Measurements from ENCODE around the gene UBAC1. TPM values are rescaled to one million over a fixed set of nuclear protein-coding genes. Genes with fewer than 3 reads are reported as not detected.
A peak's percentile ranks its signal among the peaks of the same experiment; 100 is the strongest.

UBAC1 gene
- 29.0 and 32.1 TPM in 2 replicates for total RNA-seq

DNA sequence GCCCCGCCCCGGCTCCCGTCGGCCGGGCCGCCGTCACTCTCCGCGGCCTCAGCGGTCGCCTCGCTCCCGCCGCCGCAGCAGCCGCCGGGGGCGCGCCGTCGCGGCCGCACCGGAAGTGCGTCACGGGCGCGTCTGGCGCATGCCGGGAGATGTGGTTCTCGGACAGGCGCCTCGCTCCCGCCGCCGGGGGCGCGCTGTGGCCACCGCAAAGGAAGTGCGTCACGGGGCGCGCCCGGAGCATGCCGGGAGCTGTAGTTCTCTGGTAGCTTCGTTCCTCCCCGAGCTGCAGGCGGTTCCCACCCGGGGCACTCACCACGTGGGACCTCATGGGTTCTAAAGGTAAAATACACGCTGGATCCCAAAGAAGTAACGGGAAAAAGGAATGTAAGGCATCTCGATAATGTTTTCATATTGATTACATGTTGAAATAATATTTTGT, at the start of gene UBAC1:
TSS of gene UBAC1 (minus strand) at position 97 of the 439 bp plus-strand sequence. CDS start 211 bp downstream, outside the sequence.
- H2AFZ ChIP-seq (ENCODE audit: low read length), result peak within 1 kb of the TSS; percentile 84
- H3K9me3 ChIP-seq (ENCODE audit: low read depth, low read length), result no peaks in the 10 kb centered on the region
- peaks cover 6% of the 10 kb centered on the region for H3K27me3 ChIP-seq (ENCODE audit: insufficient read depth, low read length)
- peaks cover 22% of the 10 kb centered on the region for H4K20me1 ChIP-seq (ENCODE audit: insufficient read depth, low read length)
- H3K4me2 ChIP-seq (ENCODE audit: insufficient read depth, low read length), result peak within 1 kb of the TSS; percentile 90
- peak within 1 kb of the TSS; percentile 63 for H3K27ac ChIP-seq (ENCODE audit: low read depth, low read length)
- peaks cover 9% of the 10 kb centered on the region for H3K4me1 ChIP-seq (ENCODE audit: insufficient read depth, low read length)
- peaks cover 39% of the 10 kb centered on the region for H3K79me2 ChIP-seq (ENCODE audit: insufficient read depth, low read length)
- H3K4me3 ChIP-seq (ENCODE audit: insufficient read depth, low read length), result peak within 1 kb of the TSS; percentile 91
- TF ChIP-seq, protein P1, sequence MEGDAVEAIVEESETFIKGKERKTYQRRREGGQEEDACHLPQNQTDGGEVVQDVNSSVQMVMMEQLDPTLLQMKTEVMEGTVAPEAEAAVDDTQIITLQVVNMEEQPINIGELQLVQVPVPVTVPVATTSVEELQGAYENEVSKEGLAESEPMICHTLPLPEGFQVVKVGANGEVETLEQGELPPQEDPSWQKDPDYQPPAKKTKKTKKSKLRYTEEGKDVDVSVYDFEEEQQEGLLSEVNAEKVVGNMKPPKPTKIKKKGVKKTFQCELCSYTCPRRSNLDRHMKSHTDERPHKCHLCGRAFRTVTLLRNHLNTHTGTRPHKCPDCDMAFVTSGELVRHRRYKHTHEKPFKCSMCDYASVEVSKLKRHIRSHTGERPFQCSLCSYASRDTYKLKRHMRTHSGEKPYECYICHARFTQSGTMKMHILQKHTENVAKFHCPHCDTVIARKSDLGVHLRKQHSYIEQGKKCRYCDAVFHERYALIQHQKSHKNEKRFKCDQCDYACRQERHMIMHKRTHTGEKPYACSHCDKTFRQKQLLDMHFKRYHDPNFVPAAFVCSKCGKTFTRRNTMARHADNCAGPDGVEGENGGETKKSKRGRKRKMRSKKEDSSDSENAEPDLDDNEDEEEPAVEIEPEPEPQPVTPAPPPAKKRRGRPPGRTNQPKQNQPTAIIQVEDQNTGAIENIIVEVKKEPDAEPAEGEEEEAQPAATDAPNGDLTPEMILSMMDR (IDR thresholded peaks at IDR 0.05; ENCODE audit: extremely low read depth, low read depth, low read length), result peak; percentile 27
- DNase-seq (ENCODE audit: insufficient read length, low spot score, missing footprints), result peak; percentile 100
- no peaks in the 10 kb centered on the region for H3K36me3 ChIP-seq (ENCODE audit: insufficient read depth, low read length)

DNA sequence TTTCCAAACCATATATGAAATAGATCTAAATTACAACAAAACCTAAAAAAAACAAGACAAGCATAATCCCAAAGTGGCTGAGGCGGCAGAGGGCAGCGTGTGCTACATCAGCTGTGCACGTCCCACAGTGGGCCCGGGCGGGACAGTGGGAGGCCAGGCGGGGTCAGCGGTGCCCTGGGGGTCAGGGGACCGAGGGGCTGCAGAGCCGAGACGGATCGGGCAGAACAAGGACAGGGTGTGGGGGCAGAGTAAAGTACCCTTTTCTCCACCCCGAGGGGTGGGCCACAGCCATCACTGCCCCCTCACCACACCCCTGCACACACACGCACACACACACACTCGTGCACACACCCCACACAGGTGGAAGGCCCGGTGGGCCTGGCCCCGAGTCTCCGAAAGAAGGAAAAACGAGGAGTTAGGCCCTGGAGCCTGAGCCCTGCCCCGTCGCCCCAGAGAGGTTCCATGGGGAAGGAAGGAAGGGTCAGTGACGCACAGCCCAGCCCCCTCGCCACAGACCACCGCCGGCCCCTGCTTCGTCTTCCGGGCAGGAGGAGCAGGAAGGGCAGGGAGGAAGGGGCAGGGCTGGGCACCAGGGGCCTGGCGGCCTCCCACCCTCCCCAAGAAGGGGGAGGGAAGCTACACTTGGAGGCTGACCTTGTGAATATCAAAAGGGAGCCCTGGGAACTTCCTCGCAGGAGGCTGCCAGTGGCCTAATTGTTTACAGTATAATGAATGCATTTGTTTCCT, 49.6 kb upstream of the UBAC1 start:
- Histone ChIP-seq H3K79me2 (ENCODE audit: insufficient read depth, low read length) (no peaks in the 10 kb centered on the region), H3K36me3 (ENCODE audit: insufficient read depth, low read length) (peaks cover 28% of the 10 kb centered on the region), H3K4me2 (ENCODE audit: insufficient read depth, low read length) (no peak overlapping the region), H2AFZ (ENCODE audit: low read length) (no peak overlapping the region), H3K4me3 (ENCODE audit: insufficient read depth, low read length) (no peak overlapping the region), H3K4me1 (ENCODE audit: insufficient read depth, low read length) (peaks cover 7% of the 10 kb centered on the region), H3K27ac (ENCODE audit: low read depth, low read length) (no peak overlapping the region), H4K20me1 (ENCODE audit: insufficient read depth, low read length) (peaks cover 43% of the 10 kb centered on the region), H3K9me3 (ENCODE audit: low read depth, low read length) (no peaks in the 10 kb centered on the region), H3K27me3 (ENCODE audit: insufficient read depth, low read length) (no peaks in the 10 kb centered on the region)
- DNase-seq (ENCODE audit: insufficient read length, low spot score, missing footprints), result peak; percentile 74
- TF ChIP-seq, protein P1 (IDR thresholded peaks at IDR 0.05; ENCODE audit: extremely low read depth, low read depth, low read length), result no peak

DNA sequence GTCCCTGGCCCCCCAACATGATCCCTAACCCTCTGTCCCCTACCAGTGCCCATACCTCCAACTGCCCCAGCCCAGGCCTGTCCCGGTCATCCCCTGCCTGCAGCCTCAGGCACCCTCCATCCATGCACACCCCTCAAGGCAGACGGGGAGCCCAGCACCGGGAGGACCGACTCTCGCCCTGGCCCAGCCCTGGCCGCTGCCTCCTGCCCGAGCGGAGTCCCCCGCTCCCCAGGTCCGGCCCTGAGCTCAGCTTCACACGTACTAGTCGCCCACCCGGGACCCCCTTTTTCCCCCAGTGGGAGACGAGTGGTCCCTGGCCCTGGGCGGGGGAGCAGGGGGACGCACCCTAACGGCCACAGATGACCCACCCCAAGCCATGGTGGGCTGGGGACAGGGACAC, 49.0 kb upstream of the UBAC1 start:
- peak; percentile 81 for DNase-seq (ENCODE audit: insufficient read length, low spot score, missing footprints)
- H3K36me3 ChIP-seq (ENCODE audit: insufficient read depth, low read length), result peaks cover 28% of the 10 kb centered on the region
- H3K79me2 ChIP-seq (ENCODE audit: insufficient read depth, low read length), result no peaks in the 10 kb centered on the region
- no peaks in the 10 kb centered on the region for H3K27me3 ChIP-seq (ENCODE audit: insufficient read depth, low read length)
- peaks cover 7% of the 10 kb centered on the region for H3K4me1 ChIP-seq (ENCODE audit: insufficient read depth, low read length)
- no peak overlapping the region for H2AFZ ChIP-seq (ENCODE audit: low read length)
- no peak overlapping the region for H3K4me3 ChIP-seq (ENCODE audit: insufficient read depth, low read length)
- peaks cover 37% of the 10 kb centered on the region for H4K20me1 ChIP-seq (ENCODE audit: insufficient read depth, low read length)
- H3K27ac ChIP-seq (ENCODE audit: low read depth, low read length), result no peak overlapping the region
- H3K9me3 ChIP-seq (ENCODE audit: low read depth, low read length), result no peaks in the 10 kb centered on the region
- H3K4me2 ChIP-seq (ENCODE audit: insufficient read depth, low read length), result no peak overlapping the region
- TF ChIP-seq, protein P1 (IDR thresholded peaks at IDR 0.05; ENCODE audit: extremely low read depth, low read depth, low read length), result no peak

DNA sequence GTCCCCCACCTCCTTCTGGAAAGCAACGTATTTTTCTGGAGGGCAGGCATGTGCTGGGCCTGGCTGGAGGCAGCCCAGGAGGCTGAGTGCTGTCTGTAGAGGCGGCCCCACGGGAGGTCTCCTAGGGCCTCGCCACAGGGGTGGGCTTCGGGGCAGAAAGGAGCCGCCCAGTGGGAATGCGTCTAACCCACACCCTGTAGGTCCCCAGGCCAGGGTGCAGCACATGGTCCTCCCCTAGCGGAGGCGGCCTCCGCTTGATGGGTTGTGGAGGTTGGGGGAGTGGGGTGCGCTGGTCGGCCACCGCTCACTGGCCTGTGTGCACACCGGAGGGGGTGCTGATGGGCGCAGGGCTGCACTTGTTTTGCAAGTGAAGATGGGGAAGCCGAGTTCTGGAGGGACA, 48.3 kb upstream of the UBAC1 start:
- TF ChIP-seq, protein P1 (IDR thresholded peaks at IDR 0.05; ENCODE audit: extremely low read depth, low read depth, low read length), result no peak
- peaks cover 28% of the 10 kb centered on the region for H3K36me3 ChIP-seq (ENCODE audit: insufficient read depth, low read length)
- H3K9me3 ChIP-seq (ENCODE audit: low read depth, low read length), result no peaks in the 10 kb centered on the region
- H3K27me3 ChIP-seq (ENCODE audit: insufficient read depth, low read length), result no peaks in the 10 kb centered on the region
- DNase-seq (ENCODE audit: insufficient read length, low spot score, missing footprints), result no peak
- no peak overlapping the region for H3K4me2 ChIP-seq (ENCODE audit: insufficient read depth, low read length)
- no peak overlapping the region for H3K4me3 ChIP-seq (ENCODE audit: insufficient read depth, low read length)
- peaks cover 7% of the 10 kb centered on the region for H3K4me1 ChIP-seq (ENCODE audit: insufficient read depth, low read length)
- peaks cover 36% of the 10 kb centered on the region for H4K20me1 ChIP-seq (ENCODE audit: insufficient read depth, low read length)
- H3K27ac ChIP-seq (ENCODE audit: low read depth, low read length), result no peak overlapping the region
- H2AFZ ChIP-seq (ENCODE audit: low read length), result no peak overlapping the region
- H3K79me2 ChIP-seq (ENCODE audit: insufficient read depth, low read length), result no peaks in the 10 kb centered on the region

Data from osteoblast (primary cell).